Vagina (tissue), 2 donors: ENCODE data around the gene ADPRHL1. TPM values are rescaled to one million over a fixed set of nuclear protein-coding genes. Genes with fewer than 3 reads are reported as not detected.

Experiments
- DNase-seq, 2 donors: peaks; one replicate each; pipeline ENCODE4 v3.0.0-alpha.2; 2017; ENCODE audit errors: extremely low spot score in 2 of 2
- H3K27ac ChIP-seq: fragments of 200-600 bp; sonication (generic); one replicate; pipeline ENCODE4 v1.5.1; 2019
- H3K27me3 ChIP-seq: fragments of 200-600 bp; sonication (generic); one replicate; pipeline ENCODE4 v1.5.1; 2019
- H3K36me3 ChIP-seq, 2 donors: fragments of 200-600 bp; sonication (generic); one replicate each; pipeline ENCODE4 v1.5.1; 2017 to 2019
- H3K4me1 ChIP-seq: fragments of 200-600 bp; sonication (generic); one replicate; pipeline ENCODE4 v1.5.1; 2019
- H3K4me3 ChIP-seq, 2 donors: fragments of 200-600 bp; sonication (generic); 1 replicate in 1 of 2; 2 replicates in 1 of 2; pipeline ENCODE4 v1.5.1; 2016 to 2019
- H3K9me3 ChIP-seq: fragments of 200-600 bp; sonication (generic); one replicate; pipeline ENCODE4 v1.5.1; 2019
- POLR2A ChIP-seq, 2 donors: fragments of 450-650 bp; IDR thresholded peaks; one replicate each; pipeline ENCODE4 v1.6.1; 2017; ENCODE audit warnings: antibody characterized with exemption in 2 of 2, mild to moderate bottlenecking in 2 of 2, moderate library complexity in 2 of 2
- POLR2AphosphoS5 ChIP-seq, 2 donors: sonication (generic); formaldehyde crosslinking; IDR thresholded peaks; one replicate each; pipeline ENCODE4 v1.9.0; 2017; ENCODE audit warnings: antibody characterized with exemption in 2 of 2, mild to moderate bottlenecking in 2 of 2, low read depth in 1 of 2; ENCODE audit not compliant: insufficient read depth in 1 of 2
- intact Hi-C: fragments of 100-400 bp; cut with DNase I; formaldehyde crosslinking; loops from one replicate; pipeline ENCODE4 v1.15.1; 2023
- total RNA-seq: library from RNA; depleted of rRNA; stranded (reverse); fragments of >200 nt; gene quantifications from one replicate; pipeline ENCODE4 v1.2.3, GENCODE V29; 2016
- TF ChIP-seq, protein P1 (sequence below), 3 experiments: fragments of 450-650 bp in 2 of 3; fragments of 200-600 bp in 1 of 3; sonication (generic) in 1 of 3; IDR thresholded peaks; one replicate each; pipeline ENCODE4 v1.5.1; 2017 to 2019; ENCODE audit warnings: antibody characterized with exemption in 3 of 3, mild to moderate bottlenecking in 2 of 3, moderate library complexity in 2 of 3

ADPRHL1 gene
- total RNA-seq, 1 donor from 2014 or later: 1.7 TPM

DNA sequence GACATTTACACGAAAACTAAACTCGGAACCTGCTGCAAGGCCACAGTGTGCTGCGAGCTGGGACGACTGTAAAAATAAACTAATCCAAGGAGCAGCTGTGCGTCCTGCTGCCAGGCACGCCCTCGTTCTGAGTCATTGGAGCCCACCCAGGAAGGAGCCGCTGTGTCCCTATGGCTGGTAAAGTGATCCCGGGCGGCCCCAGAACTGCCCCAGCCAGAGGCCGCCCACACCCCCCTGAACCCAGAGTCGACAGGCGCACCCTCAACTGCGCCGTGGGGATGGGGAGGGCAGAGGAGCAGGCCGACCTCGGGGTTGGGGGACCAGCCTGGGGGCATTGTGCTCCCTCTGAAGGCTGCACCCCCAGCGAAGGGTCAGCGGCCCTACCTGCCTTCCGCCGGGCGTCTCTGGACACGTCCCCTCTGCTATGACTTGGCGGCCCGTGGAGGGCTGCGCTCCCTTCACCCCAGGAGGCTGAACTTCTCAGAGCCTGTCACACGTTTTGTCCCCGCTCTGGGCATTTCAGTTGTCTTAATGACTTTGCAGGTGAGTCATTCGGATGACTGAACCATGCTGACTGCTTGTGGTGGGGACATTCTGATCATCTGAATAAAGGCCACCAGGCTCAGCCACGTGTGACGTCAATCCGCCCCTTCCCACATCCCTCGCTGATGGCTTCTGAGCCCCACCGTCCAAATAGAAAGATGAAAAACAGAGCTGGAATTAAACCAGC, 42.7 kb downstream of the ADPRHL1 start:
- H3K4me3 ChIP-seq: peak overlapping the region; percentile 3 to 29
- no peaks in the 10 kb centered on the region for H3K9me3 ChIP-seq
- peak in 1 of 2 donors; percentile 53 for TF ChIP-seq POLR2AphosphoS5 (IDR thresholded peaks at IDR 0.05; ENCODE audit: insufficient read depth in 1 of 2, low read depth in 1 of 2)
- TF ChIP-seq POLR2A (IDR thresholded peaks at IDR 0.05): no peak
- no peak for DNase-seq
- H3K4me1 ChIP-seq: peaks cover 36% of the 10 kb centered on the region
- H3K36me3 ChIP-seq: no peaks in the 10 kb centered on the region
- peak overlapping the region; percentile 89 for H3K27ac ChIP-seq
- intact Hi-C loops: no loop called here
- H3K27me3 ChIP-seq: no peaks in the 10 kb centered on the region

DNA sequence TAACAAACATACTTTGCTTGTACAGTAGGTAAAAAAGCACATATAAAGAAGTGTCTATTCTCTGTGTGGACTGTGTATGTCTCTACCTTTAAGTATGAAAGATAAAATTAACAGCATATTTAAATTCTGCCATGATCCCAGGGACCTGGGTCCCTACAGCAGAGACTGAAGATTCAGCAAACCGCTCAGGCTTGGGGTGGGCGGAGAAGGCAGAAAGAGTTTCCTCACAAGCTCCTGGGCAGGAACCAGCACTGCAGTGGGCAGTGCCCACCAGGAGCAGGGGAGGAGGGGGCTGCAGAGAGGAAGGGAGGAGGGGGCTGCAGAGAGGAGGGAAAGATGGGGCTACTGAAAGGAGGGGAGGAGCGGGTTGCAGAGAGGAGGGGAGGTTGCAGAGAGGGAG, 44.7 kb downstream of the ADPRHL1 start:
- peak in 1 of 2 donors; percentile 62 for DNase-seq
- Histone ChIP-seq H3K4me3 (no peak overlapping the region), H3K27ac (no peak overlapping the region), H3K4me1 (peaks cover 30% of the 10 kb centered on the region), H3K27me3 (no peaks in the 10 kb centered on the region), H3K9me3 (no peaks in the 10 kb centered on the region), H3K36me3 (no peaks in the 10 kb centered on the region)
- TF ChIP-seq POLR2A (IDR thresholded peaks at IDR 0.05) (no peak), POLR2AphosphoS5 (IDR thresholded peaks at IDR 0.05; ENCODE audit: insufficient read depth in 1 of 2, low read depth in 1 of 2) (no peak)
- TF ChIP-seq, protein P1, sequence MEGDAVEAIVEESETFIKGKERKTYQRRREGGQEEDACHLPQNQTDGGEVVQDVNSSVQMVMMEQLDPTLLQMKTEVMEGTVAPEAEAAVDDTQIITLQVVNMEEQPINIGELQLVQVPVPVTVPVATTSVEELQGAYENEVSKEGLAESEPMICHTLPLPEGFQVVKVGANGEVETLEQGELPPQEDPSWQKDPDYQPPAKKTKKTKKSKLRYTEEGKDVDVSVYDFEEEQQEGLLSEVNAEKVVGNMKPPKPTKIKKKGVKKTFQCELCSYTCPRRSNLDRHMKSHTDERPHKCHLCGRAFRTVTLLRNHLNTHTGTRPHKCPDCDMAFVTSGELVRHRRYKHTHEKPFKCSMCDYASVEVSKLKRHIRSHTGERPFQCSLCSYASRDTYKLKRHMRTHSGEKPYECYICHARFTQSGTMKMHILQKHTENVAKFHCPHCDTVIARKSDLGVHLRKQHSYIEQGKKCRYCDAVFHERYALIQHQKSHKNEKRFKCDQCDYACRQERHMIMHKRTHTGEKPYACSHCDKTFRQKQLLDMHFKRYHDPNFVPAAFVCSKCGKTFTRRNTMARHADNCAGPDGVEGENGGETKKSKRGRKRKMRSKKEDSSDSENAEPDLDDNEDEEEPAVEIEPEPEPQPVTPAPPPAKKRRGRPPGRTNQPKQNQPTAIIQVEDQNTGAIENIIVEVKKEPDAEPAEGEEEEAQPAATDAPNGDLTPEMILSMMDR (IDR thresholded peaks at IDR 0.05): no peak
- intact Hi-C loops: no loop called here

DNA sequence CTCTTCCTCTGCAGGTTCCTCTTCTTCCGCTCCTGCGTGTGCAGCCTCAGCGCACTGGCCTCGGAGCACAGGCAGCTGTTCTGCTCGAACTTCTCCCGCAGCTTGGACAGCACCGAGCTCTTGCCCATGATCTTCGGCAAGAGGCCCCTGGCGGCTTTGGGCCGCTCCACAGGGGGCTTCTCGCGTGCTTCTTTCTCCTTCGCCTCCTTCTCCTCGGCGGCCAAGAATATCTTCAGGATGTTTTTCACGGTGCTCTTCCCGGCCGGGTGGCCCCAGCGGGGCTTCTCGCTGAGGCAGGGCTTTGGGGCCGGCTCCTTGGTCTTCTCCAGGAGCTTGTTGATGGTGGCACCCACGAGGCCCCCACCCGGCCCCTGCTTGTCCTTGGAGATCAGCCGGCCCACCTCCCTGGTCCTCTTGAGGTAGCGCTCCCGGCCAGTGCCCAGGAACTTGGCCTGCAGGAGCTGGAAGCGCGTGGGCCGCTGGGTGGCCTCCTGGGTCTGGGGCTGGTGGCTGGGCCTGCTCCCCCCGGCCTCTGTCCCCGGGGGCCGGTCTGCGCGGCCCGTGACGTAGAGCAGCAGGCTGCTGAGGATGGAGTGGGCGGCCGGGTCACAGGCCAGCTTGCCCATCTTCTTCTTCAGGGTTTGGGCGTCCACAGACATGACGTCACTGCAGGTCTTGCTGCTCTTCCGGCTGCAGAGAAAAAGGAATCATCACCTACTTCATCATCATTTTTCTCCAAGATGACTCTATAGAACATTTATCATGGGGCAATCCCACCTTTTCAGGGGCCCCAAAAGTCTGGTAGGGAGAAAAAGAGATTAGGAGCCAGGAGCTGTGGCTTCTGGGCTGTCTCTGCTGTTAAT, 45.5 kb downstream of the ADPRHL1 start:
- H3K9me3 ChIP-seq: no peaks in the 10 kb centered on the region
- no peak overlapping the region for H3K27ac ChIP-seq
- no peaks in the 10 kb centered on the region for H3K36me3 ChIP-seq
- peak in 1 of 2 donors; percentile 65 for DNase-seq
- no peak overlapping the region for H3K4me3 ChIP-seq
- intact Hi-C loops: no loop called here
- H3K27me3 ChIP-seq: no peaks in the 10 kb centered on the region
- peaks cover 30% of the 10 kb centered on the region for H3K4me1 ChIP-seq
- TF ChIP-seq, protein P1 (IDR thresholded peaks at IDR 0.05): no peak
- TF ChIP-seq POLR2A (IDR thresholded peaks at IDR 0.05): no peak
- no peak for TF ChIP-seq POLR2AphosphoS5 (IDR thresholded peaks at IDR 0.05; ENCODE audit: insufficient read depth in 1 of 2, low read depth in 1 of 2)

DNA sequence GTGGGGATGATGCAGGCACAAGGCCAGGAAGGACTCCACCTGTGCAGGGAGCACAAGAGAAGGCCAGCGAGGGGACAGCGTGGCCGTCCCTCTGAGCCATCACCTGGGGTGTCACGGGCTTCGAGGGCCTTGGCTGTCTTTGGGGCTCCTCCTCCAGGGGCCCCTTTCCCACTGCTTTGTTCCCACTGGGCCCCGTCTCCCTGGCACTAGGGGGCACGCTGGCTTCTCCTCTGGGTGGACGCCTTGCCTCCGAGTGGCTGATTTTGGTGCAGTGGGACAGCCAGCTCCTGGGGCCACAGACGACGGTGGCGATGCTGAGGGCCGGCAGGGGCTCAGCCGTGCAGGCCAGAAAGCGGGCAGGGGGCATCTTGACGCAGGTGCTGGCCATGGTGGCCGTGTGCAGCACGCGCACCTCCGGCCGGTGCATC, 46.2 kb downstream of the ADPRHL1 start:
- Histone ChIP-seq H3K27me3 (no peaks in the 10 kb centered on the region), H3K4me3 (no peak overlapping the region), H3K4me1 (peaks cover 30% of the 10 kb centered on the region), H3K36me3 (no peaks in the 10 kb centered on the region), H3K9me3 (no peaks in the 10 kb centered on the region), H3K27ac (no peak overlapping the region)
- intact Hi-C loops: no loop called here
- peak in 1 of 2 donors; percentile 69 for DNase-seq
- TF ChIP-seq POLR2A (IDR thresholded peaks at IDR 0.05): no peak
- TF ChIP-seq, protein P1 (IDR thresholded peaks at IDR 0.05): no peak
- TF ChIP-seq POLR2AphosphoS5 (IDR thresholded peaks at IDR 0.05; ENCODE audit: insufficient read depth in 1 of 2, low read depth in 1 of 2): no peak

DNA sequence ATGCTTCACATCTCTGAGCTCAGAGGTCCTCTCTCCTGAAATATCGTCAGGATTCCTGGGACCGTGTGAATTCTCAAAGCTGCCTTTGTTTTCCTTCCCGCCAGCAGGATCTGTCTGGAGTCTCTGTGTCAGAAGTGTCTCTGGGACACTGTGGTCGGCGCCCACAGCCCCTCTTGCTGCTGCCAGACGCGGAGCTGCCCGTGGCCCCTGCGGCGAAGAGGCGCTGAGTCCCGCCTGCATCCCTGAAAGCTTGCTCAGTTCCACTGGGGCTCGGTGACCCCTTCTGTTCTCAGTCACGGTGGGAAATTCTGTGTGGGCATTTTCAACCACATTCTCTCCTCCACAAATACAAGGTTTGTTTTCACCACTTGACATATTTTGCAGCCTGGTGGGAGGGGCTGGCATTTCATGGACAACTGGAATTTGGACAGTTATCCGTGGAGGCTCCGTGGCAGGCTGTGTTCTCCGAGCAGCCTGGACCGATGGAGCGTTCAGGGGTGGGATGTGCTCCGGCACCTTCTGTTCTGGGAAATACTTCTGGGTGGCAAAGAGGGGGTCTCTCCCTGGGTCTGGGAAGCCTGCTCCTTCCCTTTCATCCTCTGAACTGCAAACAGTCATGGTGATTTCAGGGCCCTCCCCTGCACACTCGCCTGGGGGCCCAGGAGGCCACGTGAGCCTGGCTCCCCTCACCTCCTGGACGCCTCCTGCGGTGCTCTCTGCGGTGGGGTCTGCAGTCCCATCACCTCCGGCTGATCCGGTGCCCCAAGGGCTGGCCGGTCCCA, 46.8 kb downstream of the ADPRHL1 start:
- no peaks in the 10 kb centered on the region for H3K9me3 ChIP-seq
- DNase-seq: no peak
- intact Hi-C loops: no loop called here

More for the DNA sequence above, 46.8 kb downstream of the ADPRHL1 start:
- TF ChIP-seq POLR2AphosphoS5 (IDR thresholded peaks at IDR 0.05; ENCODE audit: insufficient read depth in 1 of 2, low read depth in 1 of 2) (no peak), POLR2A (IDR thresholded peaks at IDR 0.05) (no peak)
- TF ChIP-seq, protein P1 (IDR thresholded peaks at IDR 0.05): no peak
- no peaks in the 10 kb centered on the region for H3K36me3 ChIP-seq
- no peak overlapping the region for H3K4me3 ChIP-seq
- peaks cover 25% of the 10 kb centered on the region for H3K4me1 ChIP-seq
- no peaks in the 10 kb centered on the region for H3K27me3 ChIP-seq
- no peak overlapping the region for H3K27ac ChIP-seq
